GM23338 (cell line): ENCODE results near the gene KCND2. TPM values are rescaled to one million over a fixed set of nuclear protein-coding genes. Genes with fewer than 3 reads are reported as not detected.

ENCODE experiments used
- ATAC-seq: fragments of 200-7000 bp; cut with Tn5 transposase; 3 replicates; pipeline ENCODE4 v1.9.1; 2020
- DNase-seq: peaks from one replicate; pipeline ENCODE4 v3.0.0-alpha.2; 2015; ENCODE audit warnings: low spot score
- H2AFZ ChIP-seq: fragments of 200-600 bp; sonication (generic); 2 replicates; pipeline ENCODE4 v1.8.0; 2016; ENCODE audit warnings: antibody characterized with exemption, mild to moderate bottlenecking, moderate library complexity
- H3F3A ChIP-seq: fragments of 200-600 bp; sonication (generic); replicated peaks from 2 replicates; pipeline ENCODE4 v1.8.0; 2017; ENCODE audit warnings: antibody characterized with exemption, mixed run types, low read depth
- H3K27ac ChIP-seq: fragments of 200-600 bp; sonication (generic); 2 replicates; pipeline ENCODE4 v1.6.1; 2016; ENCODE audit warnings: low read depth
- H3K27me3 ChIP-seq: fragments of 200-600 bp; sonication (generic); 2 replicates; pipeline ENCODE4 v1.8.0; 2016; ENCODE audit warnings: mild to moderate bottlenecking, mixed run types, moderate library complexity; ENCODE audit not compliant: insufficient read depth
- H3K36me3 ChIP-seq: fragments of 200-600 bp; sonication (generic); 2 replicates; pipeline ENCODE4 v1.8.0; 2016; ENCODE audit warnings: mild to moderate bottlenecking; ENCODE audit not compliant: insufficient read depth
- H3K4me1 ChIP-seq: fragments of 200-600 bp; sonication (generic); 2 replicates; pipeline ENCODE4 v1.8.0; 2016; ENCODE audit warnings: mild to moderate bottlenecking, moderate library complexity; ENCODE audit not compliant: insufficient read depth
- H3K4me2 ChIP-seq: fragments of 200-600 bp; sonication (generic); 2 replicates; pipeline ENCODE4 v1.7.1; 2017; ENCODE audit warnings: mixed run types
- H3K4me3 ChIP-seq: fragments of 200-600 bp; sonication (generic); 2 replicates; pipeline ENCODE4 v1.6.1; 2016; ENCODE audit warnings: mixed run types
- H3K79me2 ChIP-seq: fragments of 200-600 bp; sonication (generic); replicated peaks from 2 replicates; pipeline ENCODE4 v1.8.0; 2017; ENCODE audit warnings: mild to moderate bottlenecking; ENCODE audit not compliant: insufficient read depth
- H3K9me2 ChIP-seq: fragments of 200-600 bp; sonication (generic); 2 replicates; pipeline ENCODE4 v1.8.0; 2017; ENCODE audit not compliant: insufficient read depth
- H4K20me1 ChIP-seq: fragments of 200-600 bp; sonication (generic); replicated peaks from 2 replicates; pipeline ENCODE4 v1.8.0; 2017; ENCODE audit warnings: mild to moderate bottlenecking; ENCODE audit not compliant: insufficient read depth
- H3K27ac Mint-ChIP-seq: 2 replicates; pipeline ENCODE4 v1.8.0; 2020; ENCODE audit warnings: inconsistent platforms, mild to moderate bottlenecking, moderate library complexity, mixed read lengths
- H3K27me3 Mint-ChIP-seq: 3 replicates; pipeline ENCODE4 v1.8.0; 2022; ENCODE audit warnings: low read depth, mild to moderate bottlenecking, moderate library complexity, mixed read lengths, inconsistent platforms; ENCODE audit not compliant: insufficient read depth, poor library complexity
- H3K36me3 Mint-ChIP-seq: 3 replicates; pipeline ENCODE4 v1.8.0; 2021; ENCODE audit warnings: low read depth, mild to moderate bottlenecking, inconsistent platforms, moderate library complexity, mixed read lengths
- H3K4me1 Mint-ChIP-seq: 3 replicates; pipeline ENCODE4 v1.8.0; 2020; ENCODE audit warnings: mild to moderate bottlenecking, inconsistent platforms, mixed read lengths
- H3K4me3 Mint-ChIP-seq: 3 replicates; pipeline ENCODE4 v1.8.0; 2021; ENCODE audit warnings: moderate library complexity, mild to moderate bottlenecking, inconsistent platforms, mixed read lengths
- H3K9me3 Mint-ChIP-seq: 3 replicates; pipeline ENCODE4 v1.8.0; 2020; ENCODE audit warnings: moderate library complexity, mild to moderate bottlenecking, inconsistent platforms, mixed read lengths
- CREB1 ChIP-seq: fragments of 250-450 bp; sonication (Bioruptor Pico); IDR thresholded peaks from 2 replicates; pipeline ENCODE4 v1.5.0; 2020; ENCODE audit warnings: low read depth, mild to moderate bottlenecking, moderate library complexity
- CTCF ChIP-seq, 2 experiments: fragments of 200-600 bp in 1 of 2; sonication (generic) in 1 of 2; conservative IDR thresholded peaks; 2 replicates each; pipeline versions ENCODE4 v1.5.1 to v1.6.1; 2016 to 2017; ENCODE audit warnings: antibody characterized with exemption in 2 of 2, low read depth in 2 of 2, mild to moderate bottlenecking in 2 of 2, moderate library complexity in 1 of 2
- ETS1 ChIP-seq: IDR thresholded peaks from 2 replicates; pipeline ENCODE4 v1.6.1; 2016; ENCODE audit warnings: antibody characterized with exemption
- EZH2 ChIP-seq: fragments of 200-600 bp; sonication (generic); IDR thresholded peaks from one replicate; pipeline ENCODE4 v1.8.0; 2017; ENCODE audit warnings: antibody characterized with exemption, mild to moderate bottlenecking, low read depth; ENCODE audit not compliant: unreplicated experiment
- EZH2phosphoT487 ChIP-seq: fragments of 200-600 bp; sonication (generic); IDR thresholded peaks from one replicate; pipeline ENCODE4 v1.8.1; 2018; ENCODE audit warnings: antibody characterized with exemption; ENCODE audit not compliant: unreplicated experiment
- JUNB ChIP-seq: IDR thresholded peaks from one replicate; pipeline ENCODE4 v1.6.1; 2016; ENCODE audit warnings: antibody characterized with exemption; ENCODE audit not compliant: unreplicated experiment
- NANOG ChIP-seq: IDR thresholded peaks from 2 replicates; pipeline ENCODE4 v1.6.1; 2016; ENCODE audit warnings: antibody characterized with exemption, borderline replicate concordance
- POLR2AphosphoS5 ChIP-seq: IDR thresholded peaks from 2 replicates; pipeline ENCODE4 v1.6.1; 2016; ENCODE audit warnings: antibody characterized with exemption, low read depth
- REST ChIP-seq: IDR thresholded peaks from one replicate; pipeline ENCODE4 v1.6.1; 2018; ENCODE audit warnings: antibody characterized with exemption; ENCODE audit not compliant: unreplicated experiment
- STAT1 ChIP-seq: IDR thresholded peaks from one replicate; pipeline ENCODE4 v1.6.1; 2016; ENCODE audit warnings: antibody characterized with exemption; ENCODE audit not compliant: unreplicated experiment
- ZNF114 ChIP-seq: fragments of 250-450 bp; sonication (Bioruptor Pico); IDR thresholded peaks from 2 replicates; pipeline ENCODE4 v1.5.0; 2020; ENCODE audit warnings: mild to moderate bottlenecking, moderate library complexity
- ZNF331 ChIP-seq: fragments of 250-450 bp; sonication (Bioruptor Pico); IDR thresholded peaks from 2 replicates; pipeline ENCODE4 v1.5.0; 2020; ENCODE audit warnings: low read depth, mild to moderate bottlenecking, moderate library complexity
- ZNF462 ChIP-seq: fragments of 250-450 bp; sonication (Bioruptor Pico); IDR thresholded peaks from 2 replicates; pipeline ENCODE4 v1.5.0; 2020; ENCODE audit warnings: mild to moderate bottlenecking, moderate library complexity
- polyA plus RNA-seq: library from polyadenylated mRNA; unstranded; fragments of >200 nt; fragmentation: Nextera tagmentation; extraction: Ambion mirVana; gene quantifications from 2 replicates; pipeline ENCODE4 v1.2.1, GENCODE V29; 2016
- total RNA-seq: library from RNA; depleted of rRNA; stranded (reverse); fragments of >200 nt; shearing (Covaris generic); gene quantifications from 2 replicates; pipeline ENCODE4 v1.2.3, GENCODE V29; 2014

KCND2 gene
- total and polyA plus RNA-seq, 2 experiments from 2014 or later = 7.1 to 15.6 TPM

GRCh38 chr7:120550494-120551048 lies 277.6 kb downstream of the KCND2 start:
- Histone ChIP-seq H3K36me3 (no peaks in the 10 kb centered on the region), H4K20me1 (no peaks in the 10 kb centered on the region), H3K4me2 (peak overlapping the region; percentile 34), H3K27me3 (no peaks in the 10 kb centered on the region), H3K27ac (peak overlapping the region; percentile 70), H3F3A (no peaks in the 10 kb centered on the region), H3K4me3 (peak overlapping the region; percentile 6; the same call in 1 of the 2 replicates), H3K9me2 (0 out of 2 replicates have a peak, but pooled peaks cover 3% of the 10 kb centered on the region), H3K4me1 (peaks cover 38% of the 10 kb centered on the region), H2AFZ (no peak overlapping the region), H3K79me2 (no peaks in the 10 kb centered on the region)
- peaks cover 10% of the 10 kb centered on the region; the same call in 2 of the 3 replicates for H3K36me3 Mint-ChIP-seq
- no peak for TF ChIP-seq JUNB
- TF ChIP-seq POLR2AphosphoS5 = no peak
- TF ChIP-seq STAT1 = no peak
- TF ChIP-seq CTCF (conservative IDR thresholded peaks at IDR 0.05; ENCODE audit: low read depth in 2 of 2) = no peak
- no peak for TF ChIP-seq CREB1 (CRISPR knock-in tag)
- TF ChIP-seq ETS1 = peak; percentile 58; the same call in 1 of the 2 replicates
- no peak for TF ChIP-seq EZH2phosphoT487
- TF ChIP-seq ZNF462 (CRISPR knock-in tag) = peak; percentile 77
- no peak for TF ChIP-seq ZNF331 (CRISPR knock-in tag)
- peak; percentile 94 for TF ChIP-seq NANOG
- no peak for TF ChIP-seq ZNF114 (CRISPR knock-in tag)
- no peak for TF ChIP-seq REST
- no peak for TF ChIP-seq EZH2
- ATAC-seq = peak; percentile 31; the same call in 1 of the 3 replicates
- H3K27me3 Mint-ChIP-seq = no peaks in the 10 kb centered on the region
- H3K9me3 Mint-ChIP-seq = no peaks in the 10 kb centered on the region; the same call in 2 of the 3 replicates
- H3K4me3 Mint-ChIP-seq = no peak overlapping the region
- DNase-seq = peak; percentile 33
- peaks cover 47% of the 10 kb centered on the region for H3K4me1 Mint-ChIP-seq
- H3K27ac Mint-ChIP-seq = peak overlapping the region; percentile 81
